Activated naive CD4-positive, alpha-beta T cell treated with anti-CD3 and anti-CD28 coated beads, Interleukin-2, amount 50 U/mL, for 72 hours (primary cell): Measurements from ENCODE around the gene LAMP2. TPM values are rescaled to one million over a fixed set of nuclear protein-coding genes. Genes with fewer than 3 reads are reported as not detected.

Source experiments
- ATAC-seq, 2 donors: fragments of 150-1000 bp; cut with Tn5 transposase; 2 replicates each; pipeline ENCODE4 v1.10.0; 2021; ENCODE audit warnings: mild to moderate bottlenecking in 2 of 2, moderate library complexity in 2 of 2
- DNase-seq, 2 donors: peaks; one replicate each; pipeline ENCODE4 v3.0.0; 2021 to 2022; ENCODE audit warnings: low spot score in 2 of 2
- H3K27ac Mint-ChIP-seq, 2 donors: one replicate each; pipeline ENCODE4 v1.8.0; 2022; ENCODE audit warnings: mild to moderate bottlenecking in 2 of 2, mixed read lengths in 2 of 2
- H3K36me3 Mint-ChIP-seq, 2 donors: one replicate each; pipeline ENCODE4 v1.8.0; 2022; ENCODE audit warnings: mixed read lengths in 2 of 2
- H3K9me3 Mint-ChIP-seq, 2 donors: one replicate each; pipeline ENCODE4 v1.8.0; 2022; ENCODE audit warnings: mixed read lengths in 2 of 2
- total RNA-seq, 2 donors: library from RNA; stranded (reverse); gene quantifications; one replicate each; pipeline ENCODE4 v1.2.3, GENCODE V29; 2022

LAMP2 gene
- total RNA-seq, 2 donors from 2014 or later, result 35.3 to 44.0 TPM

GRCh38 chrX:120402369-120402768 lies 66.7 kb downstream of the LAMP2 start:
- DNase-seq, result no peak
- no peaks in the 10 kb centered on the region for H3K36me3 Mint-ChIP-seq
- peaks cover 0 to 3% of the 10 kb centered on the region in 2 donors for H3K9me3 Mint-ChIP-seq
- no peak for ATAC-seq
- H3K27ac Mint-ChIP-seq, result no peak overlapping the region

GRCh38 chrX:120401301-120401700 lies 67.8 kb downstream of the LAMP2 start:
- Mint-ChIP-seq H3K36me3 (no peaks in the 10 kb centered on the region), H3K9me3 (peaks cover 0 to 2% of the 10 kb centered on the region in 2 donors), H3K27ac (no peak overlapping the region)
- ATAC-seq (no peak), DNase-seq (no peak)

GRCh38 chrX:120380699-120381098 lies 88.4 kb downstream of the LAMP2 start:
- Mint-ChIP-seq H3K9me3 (no peaks in the 10 kb centered on the region), H3K36me3 (no peaks in the 10 kb centered on the region), H3K27ac (peak overlapping the region in 1 of 2 donors; percentile 18)
- ATAC-seq (peak; percentile 63 to 67), DNase-seq (peak in 1 of 2 donors; percentile 10)

- ATAC-seq, result no peak
- no peaks in the 10 kb centered on the region for H3K36me3 Mint-ChIP-seq
- no peak for DNase-seq
- no peaks in the 10 kb centered on the region for H3K9me3 Mint-ChIP-seq
- H3K27ac Mint-ChIP-seq, result peak overlapping the region in 1 of 2 donors; percentile 18
Measured at GRCh38 chrX:120379937-120380681, 89.0 kb downstream of the LAMP2 start.

- H3K36me3 Mint-ChIP-seq, result no peaks in the 10 kb centered on the region
- no peak for ATAC-seq
- H3K9me3 Mint-ChIP-seq, result no peaks in the 10 kb centered on the region
- no peak overlapping the region for H3K27ac Mint-ChIP-seq
- no peak for DNase-seq
Measured at GRCh38 chrX:120378570-120378969, 90.5 kb downstream of the LAMP2 start.

Other genes with a start within 250 kb of the LAMP2 start
- 10 to 100 TPM; 12.3 to 12.8 TPM for gene ZBTB33, start 218.5 kb downstream of the LAMP2 start, total RNA-seq
- gene TMEM255A, start 157.8 kb downstream of the LAMP2 start, total RNA-seq, result not detected
- gene ATP1B4, start 107.2 kb downstream of the LAMP2 start, total RNA-seq, result not detected
- 10 to 100 TPM; 59.4 to 60.6 TPM for gene CUL4B, start 91.7 kb upstream of the LAMP2 start, total RNA-seq
- 10 to 100 TPM; 56.9 to 71.7 TPM for gene MCTS1, start 134.8 kb upstream of the LAMP2 start, total RNA-seq
- gene C1GALT1C1, start 160.8 kb upstream of the LAMP2 start, total RNA-seq, result 10 to 100 TPM; 20.4 to 28.5 TPM